ENCODE data around the gene CCDC85A.
A peak's percentile ranks its signal among the peaks of the same experiment; 100 is the strongest.
"Not testable (repeated sequence)": the region's sequence is repeated elsewhere in the genome, so short reads cannot be mapped to it uniquely, and the experiment has no call there.

The CCDC85A gene

GRCh38 chr2:56183643-56184499, at the start of gene CCDC85A:
Gene CCDC85A (plus strand): TSS chr2:56183990. CDS start chr2:56184625, 635 bp downstream.
- peak; percentile 93 for DNase-seq

GRCh38 chr2:56134861-56135260, 48.9 kb upstream of the CCDC85A start:
- no peak for DNase-seq
- in situ Hi-C loops (cut with MboI; ENCODE audit: low pct_unique_long_range_greater_than_20kb, low sequenced_read_pairs) = no loop called here

More at GRCh38 chr2:56183643-56184499, at the start of gene CCDC85A:
- in situ Hi-C loops (cut with MboI; ENCODE audit: low pct_unique_long_range_greater_than_20kb, low sequenced_read_pairs) = no loop called here

- in situ Hi-C loops (cut with MboI; ENCODE audit: low pct_unique_long_range_greater_than_20kb, low sequenced_read_pairs); DNase-seq: not testable (repeated sequence)
Observed at GRCh38 chr2:56142497-56143061, 41.2 kb upstream of the CCDC85A start.

DNA sequence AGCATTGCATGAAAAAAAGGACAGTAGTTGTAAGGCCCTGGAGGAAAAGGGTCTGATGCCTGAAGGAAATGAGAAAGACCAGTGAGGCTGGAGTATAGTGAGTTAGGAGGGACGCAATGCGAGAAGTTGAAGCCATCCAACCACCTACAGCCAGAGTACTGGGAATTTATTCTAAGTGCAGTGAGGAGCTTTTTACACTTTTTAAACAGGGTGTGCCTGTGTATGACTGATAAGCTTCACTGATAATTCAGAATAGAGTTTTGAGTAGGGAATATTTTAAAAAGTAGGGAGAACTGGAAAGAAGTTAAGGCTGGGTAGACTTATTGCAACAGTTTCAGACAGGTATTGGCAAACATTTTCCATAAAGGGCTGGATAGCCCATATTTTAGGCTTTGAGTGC, 35.9 kb upstream of the CCDC85A start:
- no peak for DNase-seq
- in situ Hi-C loops (cut with MboI; ENCODE audit: low pct_unique_long_range_greater_than_20kb, low sequenced_read_pairs) = no loop called here

DNA sequence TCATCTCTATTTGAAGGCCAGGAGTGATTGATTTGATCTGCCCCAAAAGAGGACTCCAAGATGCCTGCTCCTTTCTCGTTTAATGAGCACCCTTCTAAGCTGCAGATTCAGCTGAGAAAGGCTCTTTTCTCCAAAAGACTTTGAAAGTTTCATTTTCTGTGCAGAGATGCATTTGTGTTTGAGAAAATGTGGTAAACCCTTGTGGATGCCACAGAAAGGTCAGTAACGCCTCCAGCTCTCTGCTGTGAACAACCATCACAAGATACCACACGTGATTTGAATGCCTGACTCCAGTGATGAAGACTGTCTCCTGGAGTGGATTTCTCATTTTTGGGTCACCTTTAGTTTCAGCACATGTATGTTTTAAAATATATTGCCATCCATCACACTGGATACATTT, 35.0 kb upstream of the CCDC85A start:
- in situ Hi-C loops (cut with MboI; ENCODE audit: low pct_unique_long_range_greater_than_20kb, low sequenced_read_pairs) = no loop called here
- no peak for DNase-seq

DNA sequence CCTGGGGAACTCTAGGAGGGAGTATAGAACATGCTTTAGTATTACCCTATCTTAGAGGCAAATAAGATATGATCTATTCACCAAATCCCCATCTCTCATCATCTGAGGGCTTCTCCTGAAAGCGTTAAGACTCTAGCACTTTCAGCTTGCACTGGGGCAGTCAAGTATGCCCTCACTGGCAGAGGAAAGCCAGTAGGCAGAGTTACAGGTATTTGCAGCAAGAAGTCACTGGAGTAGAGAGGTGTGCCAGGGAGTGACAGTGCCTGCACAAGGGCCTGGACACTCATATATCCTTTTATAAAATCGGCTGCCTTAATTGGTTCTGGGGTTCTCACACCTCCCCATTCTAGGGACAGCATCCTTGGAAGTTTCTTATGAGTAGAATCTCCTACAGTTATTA, 31.9 kb upstream of the CCDC85A start:
- in situ Hi-C loops (cut with MboI; ENCODE audit: low pct_unique_long_range_greater_than_20kb, low sequenced_read_pairs) = no loop called here
- DNase-seq = no peak

DNA sequence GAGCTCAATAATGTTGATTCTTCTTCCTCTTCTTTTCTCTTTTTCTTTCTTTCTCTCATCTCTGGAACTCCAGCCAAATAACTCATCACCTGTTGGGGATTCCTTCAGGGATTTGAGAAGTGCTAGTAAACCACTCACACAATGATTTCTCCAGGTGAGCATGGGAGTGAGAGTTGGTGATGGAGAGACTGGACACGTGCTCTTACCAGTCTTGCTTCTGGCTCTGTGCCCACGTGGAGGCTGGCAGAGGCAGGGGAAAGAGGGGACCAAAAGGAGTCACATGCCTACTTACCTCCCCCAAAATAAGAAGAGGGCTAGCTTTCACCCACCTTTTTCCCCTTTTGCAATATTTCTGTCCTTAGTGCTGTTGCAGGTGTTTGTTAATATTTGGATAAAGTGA, 28.6 kb upstream of the CCDC85A start:
- in situ Hi-C loops (cut with MboI; ENCODE audit: low pct_unique_long_range_greater_than_20kb, low sequenced_read_pairs) = no loop called here
- no peak for DNase-seq

- DNase-seq; in situ Hi-C loops (cut with MboI; ENCODE audit: low pct_unique_long_range_greater_than_20kb, low sequenced_read_pairs): not testable (repeated sequence)
Observed at GRCh38 chr2:56159875-56160274, 23.9 kb upstream of the CCDC85A start.

GRCh38 chr2:56167616-56168562, 15.9 kb upstream of the CCDC85A start:
- no peak for DNase-seq
- in situ Hi-C loops (cut with MboI; ENCODE audit: low pct_unique_long_range_greater_than_20kb, low sequenced_read_pairs) = no loop called here

DNA sequence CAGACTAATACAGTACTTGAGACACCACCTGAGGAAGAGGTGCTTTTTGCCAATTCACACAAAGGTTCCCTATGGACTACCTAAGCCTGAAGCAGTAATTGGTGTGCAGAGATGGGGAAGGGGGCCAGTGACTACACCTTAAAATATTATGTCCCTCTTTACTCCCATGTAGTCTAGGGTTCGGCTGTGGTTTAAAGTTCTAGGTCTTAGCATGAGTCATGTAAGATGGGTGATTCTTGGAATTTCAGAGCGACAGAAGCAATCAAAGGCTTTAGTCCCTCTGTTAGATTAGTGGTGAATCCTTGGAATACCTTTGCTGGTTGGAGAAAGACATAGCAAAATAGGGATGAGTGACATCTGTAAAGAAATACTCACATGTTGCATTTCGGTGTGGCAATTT, 14.3 kb upstream of the CCDC85A start:
- no peak for DNase-seq
- in situ Hi-C loops (cut with MboI; ENCODE audit: low pct_unique_long_range_greater_than_20kb, low sequenced_read_pairs) = no loop called here

GRCh38 chr2:56170504-56170903, 13.3 kb upstream of the CCDC85A start:
- no peak for DNase-seq
- in situ Hi-C loops (cut with MboI; ENCODE audit: low pct_unique_long_range_greater_than_20kb, low sequenced_read_pairs) = no loop called here

DNA sequence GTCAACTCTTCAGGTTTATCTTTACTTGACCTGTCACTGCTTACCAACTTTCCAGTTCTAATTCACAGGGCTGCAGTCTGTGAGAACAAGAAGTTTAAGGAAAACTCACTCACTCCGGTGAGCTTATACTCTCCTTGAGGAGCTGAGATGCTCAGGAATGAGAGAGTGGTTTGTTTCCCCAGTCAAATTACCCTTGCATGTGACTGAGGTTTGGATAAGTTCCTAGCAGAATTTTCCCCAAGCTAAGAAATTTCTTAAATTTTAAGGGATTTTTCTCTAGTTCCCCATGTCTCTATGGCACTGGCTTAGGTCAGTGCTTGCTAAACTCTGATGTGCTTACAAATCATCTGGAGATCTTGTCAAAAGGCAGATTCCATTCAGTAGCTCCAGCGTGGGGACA, 12.8 kb upstream of the CCDC85A start:
- in situ Hi-C loops (cut with MboI; ENCODE audit: low pct_unique_long_range_greater_than_20kb, low sequenced_read_pairs) = no loop called here
- no peak for DNase-seq

GRCh38 chr2:56175779-56176178, 8.0 kb upstream of the CCDC85A start:
- in situ Hi-C loops (cut with MboI; ENCODE audit: low pct_unique_long_range_greater_than_20kb, low sequenced_read_pairs) = no loop called here
- no peak for DNase-seq

- DNase-seq = no peak
- in situ Hi-C loops (cut with MboI; ENCODE audit: low pct_unique_long_range_greater_than_20kb, low sequenced_read_pairs) = no loop called here
Observed at GRCh38 chr2:56177420-56178220, 6.2 kb upstream of the CCDC85A start.

- DNase-seq = no peak
- in situ Hi-C loops (cut with MboI; ENCODE audit: low pct_unique_long_range_greater_than_20kb, low sequenced_read_pairs) = no loop called here
Observed at GRCh38 chr2:56179931-56180330, 3.9 kb upstream of the CCDC85A start.

DNA sequence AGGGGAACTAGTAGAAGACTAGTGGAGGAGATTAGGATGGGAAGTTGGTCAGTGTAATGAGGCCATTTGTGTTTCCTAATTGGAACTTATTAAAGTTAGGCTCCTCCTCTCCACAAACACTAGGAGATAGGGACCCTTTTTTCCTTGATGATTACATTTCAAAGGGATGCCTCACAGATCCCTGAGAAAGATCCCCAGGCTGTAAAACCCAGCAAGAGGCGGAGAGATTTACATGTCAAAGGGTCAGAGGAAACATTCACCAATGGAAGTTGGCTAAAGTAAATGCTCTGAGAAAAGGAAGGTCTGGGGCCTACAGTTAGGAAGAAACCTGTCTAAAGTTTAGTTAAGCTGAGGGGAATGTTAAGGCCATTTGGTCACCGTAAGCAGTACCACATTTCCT, 1.4 kb upstream of the CCDC85A start:
- in situ Hi-C loops (cut with MboI; ENCODE audit: low pct_unique_long_range_greater_than_20kb, low sequenced_read_pairs) = no loop called here
- no peak for DNase-seq

DNA sequence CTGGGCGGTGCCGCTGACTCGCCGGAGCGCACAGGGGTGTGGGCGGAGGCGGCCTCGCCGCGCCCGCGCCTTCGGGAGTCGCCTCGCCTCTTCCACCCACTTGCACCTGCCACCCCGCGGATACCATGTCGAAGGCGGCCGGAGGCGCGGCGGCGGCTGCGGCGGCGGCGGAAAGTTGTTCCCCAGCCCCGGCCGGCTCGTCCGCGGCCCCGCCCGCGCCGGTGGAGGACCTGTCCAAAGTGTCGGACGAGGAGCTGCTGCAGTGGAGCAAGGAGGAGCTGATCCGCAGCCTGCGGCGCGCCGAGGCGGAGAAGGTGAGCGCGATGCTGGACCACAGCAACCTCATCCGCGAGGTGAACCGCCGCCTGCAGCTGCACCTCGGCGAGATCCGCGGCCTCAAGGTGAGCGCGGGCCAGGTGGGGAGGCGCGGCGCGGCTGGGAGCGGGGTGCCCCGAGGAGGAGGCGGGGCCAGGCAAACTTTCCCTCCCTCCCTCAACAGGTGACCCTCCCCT, 766 bp downstream of the CCDC85A start:
- DNase-seq = peak; percentile 16
- in situ Hi-C loops (cut with MboI; ENCODE audit: low pct_unique_long_range_greater_than_20kb, low sequenced_read_pairs) = no loop called here

- in situ Hi-C loops (cut with MboI; ENCODE audit: low pct_unique_long_range_greater_than_20kb, low sequenced_read_pairs) = no loop called here
- DNase-seq = peak; percentile 9
Observed at GRCh38 chr2:56185101-56185581, 1.4 kb downstream of the CCDC85A start.
